T1000 (cell line): ENCODE data around the gene RIPOR2.
"Not testable (repeated sequence)": the region's sequence is repeated elsewhere in the genome, so short reads cannot be mapped to it uniquely, and the experiment has no call there.

ENCODE experiments used
- DNase-seq: peaks from one replicate; lab custom pipeline; 2025; ENCODE audit warnings: mixed read lengths; lab: John Stamatoyannopoulos, UW

RIPOR2 gene

DNA sequence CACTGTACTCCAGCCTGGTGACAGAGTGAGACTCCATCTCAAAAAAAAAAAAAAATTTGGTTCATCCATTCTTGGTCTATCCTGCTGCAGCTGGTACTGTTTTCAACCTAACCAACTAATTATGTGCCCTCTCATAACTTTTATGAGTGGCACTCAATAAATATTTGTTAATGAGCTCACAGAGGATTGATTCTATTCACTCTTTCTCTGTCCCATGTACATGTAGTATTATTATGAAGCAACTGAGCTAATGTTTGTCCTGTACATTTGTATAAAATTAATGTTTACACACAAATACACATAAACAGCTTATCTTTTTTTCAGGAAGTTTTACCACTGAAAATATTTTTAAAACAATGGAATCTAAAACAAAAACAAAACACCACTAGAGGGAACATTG lies 10.1 kb downstream of the RIPOR2 start:
- no peak for DNase-seq

- no peak for DNase-seq
These were observed 11.0 kb downstream of the RIPOR2 start for GRCh38 chr6:24924580-24925356.

GRCh38 chr6:24923885-24924401 lies 11.8 kb downstream of the RIPOR2 start:
- DNase-seq = no peak

DNA sequence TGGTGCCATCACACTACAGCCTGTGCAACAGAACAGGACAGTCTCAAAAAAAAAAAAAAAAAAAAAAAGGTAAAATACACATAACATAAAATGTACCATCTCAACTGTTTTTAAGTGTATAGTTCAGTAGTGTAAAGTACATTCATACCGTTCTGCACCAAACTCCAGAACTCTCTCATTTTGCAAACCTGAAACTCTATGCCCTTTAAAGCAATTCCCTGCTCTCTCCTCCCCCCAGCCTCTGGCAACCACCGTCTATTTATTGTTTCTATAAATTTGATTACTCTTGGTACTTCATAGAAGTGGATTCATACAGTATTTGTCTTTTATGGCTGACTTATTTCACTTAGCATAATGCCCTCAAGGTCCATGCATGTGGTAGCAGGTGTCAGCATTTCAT lies 12.9 kb downstream of the RIPOR2 start:
- DNase-seq = no peak

DNA sequence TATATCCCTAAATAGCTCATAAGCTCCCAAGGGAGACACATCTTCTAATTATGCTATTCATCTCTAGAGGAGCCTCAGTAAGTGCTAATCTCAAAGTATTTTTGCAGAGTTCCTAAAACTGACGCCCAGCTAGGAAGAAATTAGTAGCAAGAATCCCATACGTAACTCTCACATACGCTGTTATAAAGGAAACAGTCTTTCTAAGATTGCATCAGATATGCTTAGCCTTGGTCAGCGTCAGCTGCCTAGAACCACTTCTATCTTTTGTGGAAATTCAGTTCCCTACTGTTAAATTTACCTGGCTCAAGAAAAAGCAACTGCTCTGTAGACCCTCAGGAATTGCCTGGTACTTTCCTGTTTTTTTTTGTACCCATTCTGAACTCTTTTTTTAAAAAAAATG lies 13.6 kb downstream of the RIPOR2 start:
- DNase-seq = no peak

DNA sequence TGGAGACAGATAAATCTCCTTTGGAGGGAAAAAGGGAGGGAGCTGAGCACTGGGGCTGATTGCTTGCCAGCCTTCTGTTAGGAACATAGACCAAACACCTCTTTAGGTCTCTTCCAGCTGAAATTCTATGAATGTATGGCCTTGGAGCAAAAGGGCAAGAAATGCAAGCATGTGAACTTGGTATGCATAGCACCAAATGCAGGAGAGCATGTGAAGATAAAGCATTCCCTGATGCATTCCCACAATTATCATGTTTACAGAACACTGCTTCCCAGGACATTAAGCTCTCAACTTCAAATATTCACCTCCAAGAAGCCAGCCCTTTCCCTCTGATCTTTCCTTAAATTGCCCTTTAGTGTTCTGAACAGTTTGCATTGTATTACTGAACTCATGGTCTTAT lies 15.6 kb downstream of the RIPOR2 start:
- no peak for DNase-seq

GRCh38 chr6:24919056-24919892 lies 16.5 kb downstream of the RIPOR2 start:
- no peak for DNase-seq

- DNase-seq = no peak
These were observed 17.1 kb downstream of the RIPOR2 start for GRCh38 chr6:24918641-24919055.

- no peak for DNase-seq
These were observed 19.3 kb downstream of the RIPOR2 start for GRCh38 chr6:24916496-24916895.

DNA sequence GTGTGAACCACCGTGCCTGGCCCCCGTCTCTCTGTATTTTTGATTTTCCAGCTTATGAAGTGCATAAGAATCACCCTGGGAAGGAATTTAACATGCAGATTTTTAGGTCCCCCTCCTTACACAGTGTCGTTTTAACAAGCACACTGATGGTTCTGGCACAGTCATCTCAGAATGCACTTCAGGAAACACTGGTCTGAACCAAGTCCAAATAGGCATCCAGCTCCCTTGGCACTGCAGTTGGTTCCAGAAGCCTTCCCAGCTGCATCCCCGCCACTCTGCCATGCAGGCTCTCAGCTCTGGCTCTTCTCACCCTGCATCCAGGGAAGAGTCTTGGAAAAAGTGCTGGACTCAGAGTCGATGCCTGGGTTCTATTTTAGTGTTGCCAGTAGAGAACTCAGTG lies 20.1 kb downstream of the RIPOR2 start:
- no peak for DNase-seq

GRCh38 chr6:24914082-24914481 lies 21.7 kb downstream of the RIPOR2 start:
- not testable (repeated sequence) for DNase-seq

- no peak for DNase-seq
These were observed 23.9 kb downstream of the RIPOR2 start for GRCh38 chr6:24911796-24912382.

GRCh38 chr6:24910961-24911725 lies 24.6 kb downstream of the RIPOR2 start:
- no peak for DNase-seq

DNA sequence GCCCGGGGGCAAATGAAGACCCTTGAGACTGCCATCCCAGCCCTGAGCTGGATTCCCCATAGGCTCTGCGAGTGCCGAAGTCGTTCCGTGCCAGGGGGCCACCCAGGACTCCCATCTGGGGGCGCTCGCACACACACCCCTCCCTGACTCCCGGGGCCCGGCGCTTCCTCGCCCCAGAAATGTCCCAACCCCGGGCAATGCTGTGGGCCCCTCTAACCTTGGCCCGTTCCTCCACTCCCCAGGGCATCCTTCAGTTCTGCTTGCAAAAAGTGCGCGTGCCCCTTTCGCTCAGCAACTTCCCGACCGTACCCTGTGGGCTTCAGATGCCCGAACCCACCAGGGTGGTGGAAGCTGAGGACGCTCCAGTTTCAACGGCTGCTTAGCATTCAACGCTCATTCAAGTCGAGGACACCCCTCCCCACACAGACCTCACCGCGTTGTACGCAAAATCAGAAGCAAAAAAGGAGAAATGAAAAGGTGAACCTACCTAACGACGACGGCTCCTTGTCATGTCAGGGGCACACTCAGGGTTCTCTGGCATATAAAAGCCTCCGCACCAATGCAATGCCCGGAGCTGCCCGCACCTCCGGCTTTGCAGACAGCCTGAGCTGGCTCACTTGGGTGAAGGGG lies 25.3 kb downstream of the RIPOR2 start:
- no peak for DNase-seq

- DNase-seq = no peak
These were observed 26.2 kb downstream of the RIPOR2 start for GRCh38 chr6:24909241-24910216.

GRCh38 chr6:24908650-24909035 lies 27.1 kb downstream of the RIPOR2 start:
- DNase-seq = no peak

GRCh38 chr6:24907919-24908649 lies 27.7 kb downstream of the RIPOR2 start:
- DNase-seq = no peak

DNA sequence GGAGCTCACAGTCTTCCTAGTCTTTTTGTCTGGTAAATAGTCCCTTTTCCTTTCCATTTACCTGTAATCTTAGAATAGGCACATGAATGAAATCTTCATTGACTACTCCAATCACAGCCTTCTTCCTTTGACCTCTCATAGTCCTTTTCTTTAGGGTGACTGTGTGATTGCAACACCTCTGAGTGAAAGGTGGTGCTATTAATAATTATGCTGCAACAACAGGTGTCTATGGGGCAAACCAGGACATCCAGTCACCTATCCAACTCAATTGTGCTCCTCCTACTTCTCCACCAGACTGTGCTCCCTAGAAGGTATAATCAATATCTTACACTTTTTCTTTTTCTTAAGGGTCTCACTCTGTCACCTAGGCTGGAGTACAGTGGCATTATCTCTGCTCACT lies 29.4 kb downstream of the RIPOR2 start:
- DNase-seq = no peak

DNA sequence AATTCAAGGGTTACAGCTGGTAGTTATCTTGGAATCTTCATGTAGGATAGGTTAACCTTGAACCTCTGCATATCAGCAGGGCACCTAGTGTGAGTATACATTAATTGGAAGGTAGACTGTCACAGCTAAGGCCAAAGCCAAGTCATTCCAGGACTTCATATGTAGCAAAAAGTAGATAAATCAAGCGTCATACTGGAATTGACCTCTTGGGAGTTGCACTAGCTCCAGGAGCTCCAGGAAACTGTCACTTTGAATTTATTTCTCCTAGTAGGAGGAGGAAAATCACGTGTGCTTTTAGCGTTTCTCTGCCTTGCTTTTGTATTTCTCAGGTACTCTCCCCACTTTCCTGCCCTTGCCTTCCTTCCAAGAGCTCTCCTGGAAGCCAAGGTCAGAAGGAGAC lies 30.3 kb downstream of the RIPOR2 start:
- no peak for DNase-seq

GRCh38 chr6:24903681-24904080 lies 32.1 kb downstream of the RIPOR2 start:
- no peak for DNase-seq
